ENCODE results near the gene SLTM.
"Not testable (repeated sequence)": the region's sequence is repeated elsewhere in the genome, so short reads cannot be mapped to it uniquely, and the experiment has no call there.

Gene SLTM

DNA sequence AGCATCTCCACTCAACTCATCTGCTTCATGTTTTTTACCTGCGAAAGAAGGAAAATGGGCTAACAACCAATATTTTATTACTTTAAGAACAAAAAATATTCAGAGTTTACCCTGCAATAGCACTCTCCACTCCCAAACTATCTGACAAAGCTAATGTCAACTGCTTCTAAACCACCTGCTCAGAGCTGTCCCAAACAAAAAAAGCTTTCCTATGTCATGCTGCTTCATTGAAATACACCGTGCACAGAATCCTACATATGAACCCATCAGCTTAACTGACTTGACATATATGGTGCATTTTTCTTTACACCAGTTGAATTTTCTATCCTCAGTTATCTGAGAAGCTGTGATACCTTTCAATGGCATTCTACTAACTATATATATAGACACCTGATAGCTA is 16.5 kb downstream of the SLTM start:
- Histone ChIP-seq H3K4me3 (ENCODE audit: low read length in 2 of 2) (no peak overlapping the region), H3K9me3 (ENCODE audit: control insufficient read depth in 2 of 2, low read length in 2 of 2) (no peaks in the 10 kb centered on the region), H3K9ac (ENCODE audit: low read depth in 1 of 2, low read length in 2 of 2) (no peak overlapping the region), H3K4me1 (ENCODE audit: control insufficient read depth in 2 of 2, insufficient read depth in 2 of 2, low read length in 2 of 2) (no peaks in the 10 kb centered on the region), H3K27ac (ENCODE audit: low read depth in 2 of 2, low read length in 2 of 2) (no peak overlapping the region), H3K36me3 (ENCODE audit: control insufficient read depth in 2 of 2, insufficient read depth in 2 of 2, low read length in 2 of 2) (peaks cover 28 to 38% of the 10 kb centered on the region in 2 donors), H3K27me3 (ENCODE audit: control insufficient read depth in 2 of 2, insufficient read depth in 2 of 2, low read length in 2 of 2) (no peaks in the 10 kb centered on the region)

DNA sequence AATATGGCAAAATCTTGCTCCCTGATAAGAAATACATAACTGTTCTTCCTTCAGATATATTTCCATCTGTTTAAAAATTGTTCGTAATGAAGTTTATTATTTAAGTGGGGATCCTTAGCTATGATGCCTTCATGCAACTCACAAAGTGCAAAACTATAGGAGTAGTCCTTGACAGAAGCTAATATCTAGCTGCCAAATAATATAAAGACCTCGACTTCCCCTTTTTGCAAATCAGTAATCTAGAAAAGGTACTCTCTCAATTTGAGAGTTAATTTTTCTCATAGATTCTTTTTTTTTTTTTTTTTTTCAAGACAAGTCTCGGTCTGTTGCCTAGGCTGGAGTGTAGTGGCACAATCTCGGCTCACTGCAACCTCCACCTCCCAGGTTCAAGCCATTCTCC is 23.0 kb downstream of the SLTM start:
- H3K9me3 ChIP-seq (ENCODE audit: control insufficient read depth in 2 of 2, low read length in 2 of 2): no peaks in the 10 kb centered on the region
- no peaks in the 10 kb centered on the region for H3K4me1 ChIP-seq (ENCODE audit: control insufficient read depth in 2 of 2, insufficient read depth in 2 of 2, low read length in 2 of 2)
- H3K27me3 ChIP-seq (ENCODE audit: control insufficient read depth in 2 of 2, insufficient read depth in 2 of 2, low read length in 2 of 2): no peaks in the 10 kb centered on the region
- peaks cover 21 to 43% of the 10 kb centered on the region in 2 donors for H3K36me3 ChIP-seq (ENCODE audit: control insufficient read depth in 2 of 2, insufficient read depth in 2 of 2, low read length in 2 of 2)
- H3K9ac ChIP-seq (ENCODE audit: low read depth in 1 of 2, low read length in 2 of 2): no peak overlapping the region
- no peak overlapping the region for H3K27ac ChIP-seq (ENCODE audit: low read depth in 2 of 2, low read length in 2 of 2)
- no peak overlapping the region for H3K4me3 ChIP-seq (ENCODE audit: low read length in 2 of 2)

DNA sequence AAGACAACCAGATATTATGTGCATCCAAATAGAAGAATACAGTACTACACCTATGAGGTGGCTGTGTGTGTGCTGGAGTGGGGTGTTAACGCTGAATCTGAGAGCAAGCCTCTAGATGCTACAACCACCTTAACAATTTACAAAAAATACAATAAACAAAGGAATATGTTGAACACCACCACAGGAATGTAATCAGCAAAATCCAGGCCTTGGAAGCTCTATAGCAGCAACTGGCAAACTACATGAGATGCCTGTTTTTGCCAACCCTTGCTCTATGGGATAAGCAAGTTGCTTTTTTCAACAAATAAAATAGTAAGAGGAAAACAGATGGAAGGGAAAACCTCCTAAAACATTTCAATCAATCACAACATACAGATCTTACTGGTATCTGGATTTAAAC is 23.9 kb downstream of the SLTM start:
- H3K4me1 ChIP-seq (ENCODE audit: control insufficient read depth in 2 of 2, insufficient read depth in 2 of 2, low read length in 2 of 2): no peaks in the 10 kb centered on the region
- no peaks in the 10 kb centered on the region for H3K9me3 ChIP-seq (ENCODE audit: control insufficient read depth in 2 of 2, low read length in 2 of 2)
- no peak overlapping the region for H3K4me3 ChIP-seq (ENCODE audit: low read length in 2 of 2)
- H3K36me3 ChIP-seq (ENCODE audit: control insufficient read depth in 2 of 2, insufficient read depth in 2 of 2, low read length in 2 of 2): peaks cover 21 to 41% of the 10 kb centered on the region in 2 donors
- H3K27ac ChIP-seq (ENCODE audit: low read depth in 2 of 2, low read length in 2 of 2): no peak overlapping the region
- H3K9ac ChIP-seq (ENCODE audit: low read depth in 1 of 2, low read length in 2 of 2): no peak overlapping the region
- no peaks in the 10 kb centered on the region for H3K27me3 ChIP-seq (ENCODE audit: control insufficient read depth in 2 of 2, insufficient read depth in 2 of 2, low read length in 2 of 2)

DNA sequence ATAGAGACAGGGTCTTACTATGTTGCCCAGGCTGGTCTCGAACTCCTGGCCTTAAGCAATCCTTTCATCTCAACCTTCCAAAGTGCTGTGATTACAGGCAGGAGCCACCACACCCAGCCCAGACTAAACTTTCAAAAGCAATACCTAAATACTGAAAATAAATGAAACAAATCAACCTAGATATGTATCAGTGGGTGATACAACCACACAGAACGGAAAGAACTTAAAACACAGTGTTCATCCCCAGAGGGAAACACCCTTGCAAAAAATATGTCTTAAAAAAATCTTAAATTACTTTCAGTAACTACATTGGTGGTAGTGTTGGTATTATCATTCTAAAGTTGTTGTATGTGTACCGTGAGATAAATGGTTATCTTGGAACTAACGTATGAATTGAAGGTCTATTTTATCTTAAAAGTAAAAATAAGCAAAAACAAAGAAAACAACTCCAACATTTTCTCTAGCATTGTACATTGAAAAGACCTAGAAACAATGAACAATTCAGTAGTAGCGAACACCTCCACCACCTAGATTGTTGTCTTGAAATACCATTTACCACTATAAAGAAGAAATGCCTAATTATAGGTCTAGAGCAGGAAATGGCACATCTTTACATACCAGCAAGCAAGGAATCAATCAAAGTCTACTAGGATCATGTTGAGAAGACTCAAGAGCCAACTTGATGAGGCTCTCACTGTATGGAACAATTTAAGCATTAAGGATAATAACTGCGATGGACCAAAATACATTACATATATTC is 24.7 kb downstream of the SLTM start:
- no peaks in the 10 kb centered on the region for H3K27me3 ChIP-seq (ENCODE audit: control insufficient read depth in 2 of 2, insufficient read depth in 2 of 2, low read length in 2 of 2)
- H3K9me3 ChIP-seq (ENCODE audit: control insufficient read depth in 2 of 2, low read length in 2 of 2): no peaks in the 10 kb centered on the region
- no peaks in the 10 kb centered on the region for H3K4me1 ChIP-seq (ENCODE audit: control insufficient read depth in 2 of 2, insufficient read depth in 2 of 2, low read length in 2 of 2)
- H3K36me3 ChIP-seq (ENCODE audit: control insufficient read depth in 2 of 2, insufficient read depth in 2 of 2, low read length in 2 of 2): peaks cover 17 to 41% of the 10 kb centered on the region in 2 donors
- H3K4me3 ChIP-seq (ENCODE audit: low read length in 2 of 2): no peak overlapping the region
- H3K9ac ChIP-seq (ENCODE audit: low read depth in 1 of 2, low read length in 2 of 2): no peak overlapping the region
- H3K27ac ChIP-seq (ENCODE audit: low read depth in 2 of 2, low read length in 2 of 2): no peak overlapping the region

DNA sequence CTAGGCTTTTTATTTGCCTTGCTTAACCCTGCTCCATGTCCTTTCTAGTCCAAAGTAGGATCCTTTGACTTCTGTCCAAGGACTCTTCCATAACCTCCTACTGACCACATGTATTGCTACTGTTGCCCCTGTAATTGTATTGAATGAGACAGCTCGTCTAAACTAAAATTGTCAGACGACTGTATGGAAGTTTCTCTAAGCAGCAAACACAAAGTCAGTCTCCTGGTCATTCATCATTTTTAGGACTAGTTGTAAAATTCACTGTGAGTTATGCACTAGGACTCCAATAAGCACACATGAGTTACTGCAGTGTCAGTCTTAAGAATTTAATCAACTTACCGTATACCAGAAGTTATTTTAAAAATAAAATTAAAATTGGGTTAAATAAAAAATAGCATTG is 32.8 kb downstream of the SLTM start:
- no peaks in the 10 kb centered on the region for H3K4me1 ChIP-seq (ENCODE audit: control insufficient read depth in 2 of 2, insufficient read depth in 2 of 2, low read length in 2 of 2)
- H3K4me3 ChIP-seq (ENCODE audit: low read length in 2 of 2): no peak overlapping the region
- no peaks in the 10 kb centered on the region for H3K27me3 ChIP-seq (ENCODE audit: control insufficient read depth in 2 of 2, insufficient read depth in 2 of 2, low read length in 2 of 2)
- no peak overlapping the region for H3K27ac ChIP-seq (ENCODE audit: low read depth in 2 of 2, low read length in 2 of 2)
- H3K9me3 ChIP-seq (ENCODE audit: control insufficient read depth in 2 of 2, low read length in 2 of 2): no peaks in the 10 kb centered on the region
- peaks cover 41% of the 10 kb centered on the region in 2 donors for H3K36me3 ChIP-seq (ENCODE audit: control insufficient read depth in 2 of 2, insufficient read depth in 2 of 2, low read length in 2 of 2)
- no peak overlapping the region for H3K9ac ChIP-seq (ENCODE audit: low read depth in 1 of 2, low read length in 2 of 2)

DNA sequence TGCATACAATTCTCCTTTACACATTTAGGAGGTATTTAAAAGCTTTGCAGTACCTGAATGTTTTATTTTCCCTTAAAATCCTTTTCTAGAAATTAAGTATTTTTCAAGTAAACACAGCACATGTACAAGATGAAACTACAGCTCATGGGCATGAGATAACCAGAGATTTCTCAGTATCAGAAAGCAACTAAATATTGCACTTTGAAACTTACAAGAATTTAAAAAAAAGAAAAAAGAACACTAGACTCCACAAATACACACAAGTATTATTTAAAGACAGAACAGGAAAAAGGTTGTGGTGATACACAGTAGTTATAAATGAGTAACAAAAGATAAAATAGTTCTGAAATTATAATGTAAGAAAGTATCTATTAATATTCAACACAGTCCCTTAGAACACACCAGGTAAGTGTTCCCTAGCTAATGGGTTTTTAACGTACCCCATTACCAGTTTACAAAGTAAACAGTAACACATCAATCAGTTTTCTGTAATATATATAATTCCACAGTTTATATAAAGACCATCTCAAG is 35.3 kb downstream of the SLTM start:
- Histone ChIP-seq H3K27ac (ENCODE audit: low read depth in 2 of 2, low read length in 2 of 2) (no peak overlapping the region), H3K4me3 (ENCODE audit: low read length in 2 of 2) (no peak overlapping the region), H3K36me3 (ENCODE audit: control insufficient read depth in 2 of 2, insufficient read depth in 2 of 2, low read length in 2 of 2) (peaks cover 54% of the 10 kb centered on the region in 2 donors), H3K9me3 (ENCODE audit: control insufficient read depth in 2 of 2, low read length in 2 of 2) (no peaks in the 10 kb centered on the region), H3K27me3 (ENCODE audit: control insufficient read depth in 2 of 2, insufficient read depth in 2 of 2, low read length in 2 of 2) (no peaks in the 10 kb centered on the region), H3K9ac (ENCODE audit: low read depth in 1 of 2, low read length in 2 of 2) (no peak overlapping the region), H3K4me1 (ENCODE audit: control insufficient read depth in 2 of 2, insufficient read depth in 2 of 2, low read length in 2 of 2) (no peaks in the 10 kb centered on the region)

DNA sequence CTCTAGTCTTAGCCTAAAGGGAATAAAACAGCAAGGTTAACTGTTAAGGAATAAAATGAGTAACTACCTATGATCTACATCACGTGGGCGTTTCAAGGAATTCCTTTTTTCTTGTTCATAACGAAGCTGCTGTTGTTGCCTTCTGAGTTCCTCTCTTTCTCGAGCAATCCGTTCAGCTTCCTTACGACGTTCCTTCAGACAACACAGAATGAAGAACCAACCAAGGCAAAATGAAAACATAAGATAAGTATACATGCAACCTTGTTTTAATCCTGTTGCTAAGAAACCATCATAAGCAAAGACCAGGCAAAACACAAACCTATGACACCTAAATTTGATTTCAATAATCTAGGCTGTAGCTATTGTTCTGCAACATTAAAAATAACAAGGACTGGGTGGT is 44.1 kb downstream of the SLTM start:
- no peaks in the 10 kb centered on the region for H3K9me3 ChIP-seq (ENCODE audit: control insufficient read depth in 2 of 2, low read length in 2 of 2)
- H3K36me3 ChIP-seq (ENCODE audit: control insufficient read depth in 2 of 2, insufficient read depth in 2 of 2, low read length in 2 of 2): peaks cover 84 to 91% of the 10 kb centered on the region in 2 donors
- no peaks in the 10 kb centered on the region for H3K27me3 ChIP-seq (ENCODE audit: control insufficient read depth in 2 of 2, insufficient read depth in 2 of 2, low read length in 2 of 2)
- H3K4me1 ChIP-seq (ENCODE audit: control insufficient read depth in 2 of 2, insufficient read depth in 2 of 2, low read length in 2 of 2): no peaks in the 10 kb centered on the region
- no peak overlapping the region for H3K27ac ChIP-seq (ENCODE audit: low read depth in 2 of 2, low read length in 2 of 2)
- H3K4me3 ChIP-seq (ENCODE audit: low read length in 2 of 2): no peak overlapping the region
- H3K9ac ChIP-seq (ENCODE audit: low read depth in 1 of 2, low read length in 2 of 2): no peak overlapping the region

DNA sequence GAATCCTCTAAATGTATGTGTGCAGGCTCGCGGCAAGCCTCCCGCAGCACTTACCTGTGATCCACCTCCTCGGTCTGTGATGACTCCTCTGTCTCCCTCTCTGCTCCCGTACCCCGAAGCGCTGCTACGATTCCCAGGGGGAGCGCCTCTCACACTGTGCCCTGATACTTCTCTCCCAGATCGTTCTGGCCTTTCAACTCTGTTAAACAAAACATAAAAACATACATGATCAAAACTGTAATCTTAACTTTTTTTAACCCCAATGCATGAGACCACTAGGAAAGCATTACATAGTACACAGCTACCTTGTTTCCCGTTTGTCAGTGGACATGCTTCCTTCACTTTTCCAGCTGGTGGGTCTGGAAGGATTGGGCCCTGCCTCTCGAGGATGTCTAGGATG is 46.6 kb downstream of the SLTM start:
- no peak overlapping the region for H3K9ac ChIP-seq (ENCODE audit: low read depth in 1 of 2, low read length in 2 of 2)
- peaks cover 81 to 83% of the 10 kb centered on the region in 2 donors for H3K36me3 ChIP-seq (ENCODE audit: control insufficient read depth in 2 of 2, insufficient read depth in 2 of 2, low read length in 2 of 2)
- no peak overlapping the region for H3K27ac ChIP-seq (ENCODE audit: low read depth in 2 of 2, low read length in 2 of 2)
- H3K4me1 ChIP-seq (ENCODE audit: control insufficient read depth in 2 of 2, insufficient read depth in 2 of 2, low read length in 2 of 2): no peaks in the 10 kb centered on the region
- no peaks in the 10 kb centered on the region for H3K9me3 ChIP-seq (ENCODE audit: control insufficient read depth in 2 of 2, low read length in 2 of 2)
- H3K27me3 ChIP-seq (ENCODE audit: control insufficient read depth in 2 of 2, insufficient read depth in 2 of 2, low read length in 2 of 2): no peaks in the 10 kb centered on the region
- H3K4me3 ChIP-seq (ENCODE audit: low read length in 2 of 2): no peak overlapping the region

DNA sequence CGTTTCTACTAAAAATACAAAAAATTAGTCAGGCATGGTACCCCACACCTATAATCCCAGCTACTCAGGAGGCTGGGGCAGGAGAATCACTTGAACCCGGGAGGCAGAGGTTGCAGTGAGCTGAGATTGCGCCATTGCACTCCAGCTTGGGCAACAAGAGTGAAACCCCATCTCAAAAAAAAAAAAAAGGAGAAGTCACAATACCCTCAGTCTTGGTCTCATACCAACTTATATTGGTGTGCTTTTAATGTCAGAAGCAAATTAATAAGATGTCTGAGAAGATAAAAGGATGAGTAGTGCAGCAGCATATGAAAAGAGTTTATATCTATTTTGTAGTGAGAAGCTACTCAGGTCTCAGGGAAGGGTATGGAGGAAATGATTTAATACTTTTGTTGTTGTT is 49.6 kb downstream of the SLTM start:
- not testable (repeated sequence) for H3K9ac ChIP-seq (ENCODE audit: low read depth in 1 of 2, low read length in 2 of 2); H3K4me1 ChIP-seq (ENCODE audit: control insufficient read depth in 2 of 2, insufficient read depth in 2 of 2, low read length in 2 of 2); H3K4me3 ChIP-seq (ENCODE audit: low read length in 2 of 2); H3K9me3 ChIP-seq (ENCODE audit: control insufficient read depth in 2 of 2, low read length in 2 of 2); H3K27me3 ChIP-seq (ENCODE audit: control insufficient read depth in 2 of 2, insufficient read depth in 2 of 2, low read length in 2 of 2); H3K27ac ChIP-seq (ENCODE audit: low read depth in 2 of 2, low read length in 2 of 2)
- peaks cover 64 to 76% of the 10 kb centered on the region in 2 donors for H3K36me3 ChIP-seq (ENCODE audit: control insufficient read depth in 2 of 2, insufficient read depth in 2 of 2, low read length in 2 of 2)

DNA sequence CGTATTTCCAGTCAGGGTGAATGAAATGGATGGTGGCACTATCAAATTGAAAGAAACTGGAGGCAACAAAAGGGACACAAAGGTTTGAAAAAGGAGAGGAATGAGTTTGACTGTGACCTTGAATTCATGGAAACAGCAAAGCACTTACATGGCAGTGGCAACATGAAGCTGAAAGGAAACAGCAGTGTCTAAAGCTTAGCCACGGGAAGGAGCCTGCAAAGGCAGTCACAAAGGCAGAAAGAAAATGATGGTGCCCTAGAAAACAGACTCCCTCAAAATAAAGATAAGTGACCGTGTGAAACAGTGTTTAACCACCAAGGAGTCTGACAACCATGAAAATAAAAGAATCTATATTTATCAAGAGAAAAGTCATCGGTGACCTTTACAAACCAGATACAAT is 51.2 kb downstream of the SLTM start:
- Histone ChIP-seq H3K9me3 (ENCODE audit: control insufficient read depth in 2 of 2, low read length in 2 of 2) (no peaks in the 10 kb centered on the region), H3K4me3 (ENCODE audit: low read length in 2 of 2) (no peak overlapping the region), H3K36me3 (ENCODE audit: control insufficient read depth in 2 of 2, insufficient read depth in 2 of 2, low read length in 2 of 2) (peaks cover 59 to 70% of the 10 kb centered on the region in 2 donors), H3K27me3 (ENCODE audit: control insufficient read depth in 2 of 2, insufficient read depth in 2 of 2, low read length in 2 of 2) (no peaks in the 10 kb centered on the region), H3K9ac (ENCODE audit: low read depth in 1 of 2, low read length in 2 of 2) (no peak overlapping the region), H3K27ac (ENCODE audit: low read depth in 2 of 2, low read length in 2 of 2) (no peak overlapping the region), H3K4me1 (ENCODE audit: control insufficient read depth in 2 of 2, insufficient read depth in 2 of 2, low read length in 2 of 2) (no peaks in the 10 kb centered on the region)

Data from mucosa of rectum (tissue), 2 donors.